H9 (cell line): ENCODE data around the gene FAM163B. TPM values are rescaled to one million over a fixed set of nuclear protein-coding genes. Genes with fewer than 3 reads are reported as not detected.

Experiments
- DNase-seq: peaks from one replicate; pipeline ENCODE4 v3.0.0-alpha.2; 2017
- H2AFZ ChIP-seq: one replicate; pipeline ENCODE4 v1.6.1; 2013; ENCODE audit warnings: mild to moderate bottlenecking, low read length, control low read depth, moderate library complexity
- H2AK5ac ChIP-seq: 2 replicates; pipeline ENCODE4 v1.6.1; 2013; ENCODE audit warnings: low read length, control low read depth, mixed read lengths; ENCODE audit not compliant: insufficient read length
- H2BK120ac ChIP-seq: one replicate; pipeline ENCODE4 v1.6.1; 2013; ENCODE audit warnings: low read depth, mild to moderate bottlenecking, low read length, control low read depth, inconsistent platforms; ENCODE audit not compliant: poor library complexity, severe bottlenecking
- H2BK12ac ChIP-seq: 2 replicates; pipeline ENCODE4 v1.6.1; 2013; ENCODE audit warnings: low read length, control low read depth, mixed read lengths, low read depth; ENCODE audit not compliant: insufficient read length
- H2BK15ac ChIP-seq: 2 replicates; pipeline ENCODE4 v1.6.1; 2013; ENCODE audit warnings: low read depth, low read length, control low read depth
- H2BK20ac ChIP-seq: one replicate; pipeline ENCODE4 v1.6.1; 2013; ENCODE audit warnings: low read depth, mild to moderate bottlenecking, low read length, control low read depth, inconsistent platforms; ENCODE audit not compliant: poor library complexity, severe bottlenecking
- H2BK5ac ChIP-seq: 2 replicates; pipeline ENCODE4 v1.6.1; 2013; ENCODE audit warnings: low read length, control low read depth, mixed read lengths; ENCODE audit not compliant: insufficient read length
- H3K14ac ChIP-seq: 2 replicates; pipeline ENCODE4 v1.6.1; 2013; ENCODE audit warnings: low read length, control low read depth; ENCODE audit not compliant: insufficient read depth
- H3K18ac ChIP-seq: 2 replicates; pipeline ENCODE4 v1.6.1; 2013; ENCODE audit warnings: low read depth, mild to moderate bottlenecking, mixed read lengths, low read length, control low read depth; ENCODE audit not compliant: insufficient read length
- H3K23ac ChIP-seq: 2 replicates; pipeline ENCODE4 v1.6.1; 2013; ENCODE audit warnings: low read length, control low read depth, mixed read lengths, low read depth; ENCODE audit not compliant: insufficient read length
- H3K23me2 ChIP-seq: 2 replicates; pipeline ENCODE4 v1.6.1; 2013; ENCODE audit warnings: low read depth, mild to moderate bottlenecking, mixed read lengths, low read length, control low read depth; ENCODE audit not compliant: insufficient read length, poor library complexity, severe bottlenecking
- H3K27ac ChIP-seq: 2 replicates; pipeline ENCODE4 v1.5.1; 2013; ENCODE audit warnings: low read length, control low read depth, mixed read lengths, low read depth; ENCODE audit not compliant: insufficient read length
- H3K27me3 ChIP-seq: 2 replicates; pipeline ENCODE4 v1.6.1; 2013; ENCODE audit warnings: low read length, control low read depth, inconsistent platforms; ENCODE audit not compliant: insufficient read depth
- H3K4ac ChIP-seq: 2 replicates; pipeline ENCODE4 v1.6.1; 2013; ENCODE audit warnings: low read depth, mild to moderate bottlenecking, control low read depth, inconsistent platforms, low read length, moderate library complexity
- H3K4me1 ChIP-seq: 2 replicates; pipeline ENCODE4 v1.6.1; 2013; ENCODE audit warnings: low read length, control low read depth, inconsistent platforms; ENCODE audit not compliant: insufficient read depth
- H3K4me2 ChIP-seq: 2 replicates; pipeline ENCODE4 v1.6.1; 2013; ENCODE audit warnings: low read length, control low read depth, mixed read lengths; ENCODE audit not compliant: insufficient read length, insufficient read depth
- H3K56ac ChIP-seq: 2 replicates; pipeline ENCODE4 v1.6.1; 2013; ENCODE audit warnings: low read depth, mild to moderate bottlenecking, mixed read lengths, low read length, control low read depth; ENCODE audit not compliant: insufficient read length
- H3K79me1 ChIP-seq: 2 replicates; pipeline ENCODE4 v1.6.1; 2013; ENCODE audit warnings: low read depth, mild to moderate bottlenecking, moderate library complexity, low read length, control low read depth, inconsistent platforms; ENCODE audit not compliant: insufficient read depth, poor library complexity, severe bottlenecking
- H3K79me2 ChIP-seq: 2 replicates; pipeline ENCODE4 v1.6.1; 2013; ENCODE audit warnings: low read length, control low read depth, inconsistent platforms; ENCODE audit not compliant: insufficient read depth
- H3K9ac ChIP-seq: 2 replicates; pipeline ENCODE4 v1.6.1; 2013; ENCODE audit warnings: low read length, control low read depth, mixed read lengths; ENCODE audit not compliant: insufficient read length; ENCODE audit errors: extremely low read depth
- H3K9me3 ChIP-seq: one replicate; pipeline ENCODE4 v1.6.1; 2013; ENCODE audit warnings: low read depth, low read length, inconsistent platforms; ENCODE audit not compliant: control insufficient read depth
- H3T11ph ChIP-seq: one replicate; pipeline ENCODE4 v1.6.1; 2013; ENCODE audit warnings: mild to moderate bottlenecking, low read length, control low read depth, inconsistent platforms
- H4K20me1 ChIP-seq: one replicate; pipeline ENCODE4 v1.6.1; 2013; ENCODE audit not compliant: control insufficient read depth, insufficient read length, insufficient read depth
- H4K5ac ChIP-seq: 2 replicates; pipeline ENCODE4 v1.6.1; 2013; ENCODE audit warnings: low read depth, mild to moderate bottlenecking, mixed read lengths, low read length, control low read depth; ENCODE audit not compliant: insufficient read length
- H4K8ac ChIP-seq: replicated peaks from 2 replicates; pipeline ENCODE4 v1.6.1; 2013; ENCODE audit warnings: low read length, control low read depth, mixed read lengths, low read depth; ENCODE audit not compliant: insufficient read length
- H4K91ac ChIP-seq: 2 replicates; pipeline ENCODE4 v1.6.1; 2013; ENCODE audit warnings: low read depth, mild to moderate bottlenecking, moderate library complexity, mixed read lengths, low read length, control low read depth; ENCODE audit not compliant: insufficient read length
- H3K27ac Mint-ChIP-seq, 3 experiments: 2 replicates in 2 of 3; 3 replicates in 1 of 3; pipeline ENCODE4 v1.8.0; 2020 to 2021; ENCODE audit warnings: mixed read lengths in 3 of 3, mild to moderate bottlenecking in 1 of 3, moderate library complexity in 1 of 3
- H3K27me3 Mint-ChIP-seq: 2 replicates; pipeline ENCODE4 v1.8.0; 2021; ENCODE audit warnings: low read depth, mild to moderate bottlenecking, moderate library complexity, mixed read lengths
- H3K36me3 Mint-ChIP-seq, 3 experiments: 2 replicates in 2 of 3; 3 replicates in 1 of 3; pipeline ENCODE4 v1.8.0; 2020 to 2021; ENCODE audit warnings: low read depth in 3 of 3, mixed read lengths in 3 of 3; ENCODE audit not compliant: insufficient read depth in 1 of 3
- H3K4me1 Mint-ChIP-seq, 2 experiments: 2 replicates each; pipeline ENCODE4 v1.8.0; 2020; ENCODE audit warnings: mixed read lengths in 2 of 2
- H3K4me3 Mint-ChIP-seq, 2 experiments: 2 replicates in 1 of 2; 3 replicates in 1 of 2; pipeline ENCODE4 v1.8.0; 2020 to 2021; ENCODE audit warnings: mild to moderate bottlenecking in 2 of 2, mixed read lengths in 2 of 2, moderate library complexity in 1 of 2
- H3K9me3 Mint-ChIP-seq, 2 experiments: 2 replicates in 1 of 2; 3 replicates in 1 of 2; pipeline ENCODE4 v1.8.0; 2020; ENCODE audit warnings: mild to moderate bottlenecking in 2 of 2, mixed read lengths in 2 of 2, moderate library complexity in 1 of 2
- WGBS: extraction: QIAGEN DNeasy Blood & Tissue Kit; methylation state at CpG from one replicate; pipeline ENCODE4 v1.1.7; 2013; ENCODE audit warnings: missing lambda C conversion rate, low lambda C conversion rate, mixed read lengths; ENCODE audit not compliant: insufficient read length; ENCODE audit errors: extremely low coverage; 5-methylcytosine and 5-hydroxymethylcytosine counted together
- total RNA-seq: library from RNA; stranded (reverse); gene quantifications from 2 replicates; pipeline ENCODE4 v1.2.1, GENCODE V29; 2021
- TF ChIP-seq, protein P1 (sequence below): fragments of 200-600 bp; sonication (generic); conservative IDR thresholded peaks from 3 replicates; pipeline ENCODE4 v1.8.0; 2021; ENCODE audit warnings: antibody characterized with exemption, mild to moderate bottlenecking

The FAM163B gene
- total RNA-seq, 1 experiment from 2014 or later, result 0.39 TPM

DNA sequence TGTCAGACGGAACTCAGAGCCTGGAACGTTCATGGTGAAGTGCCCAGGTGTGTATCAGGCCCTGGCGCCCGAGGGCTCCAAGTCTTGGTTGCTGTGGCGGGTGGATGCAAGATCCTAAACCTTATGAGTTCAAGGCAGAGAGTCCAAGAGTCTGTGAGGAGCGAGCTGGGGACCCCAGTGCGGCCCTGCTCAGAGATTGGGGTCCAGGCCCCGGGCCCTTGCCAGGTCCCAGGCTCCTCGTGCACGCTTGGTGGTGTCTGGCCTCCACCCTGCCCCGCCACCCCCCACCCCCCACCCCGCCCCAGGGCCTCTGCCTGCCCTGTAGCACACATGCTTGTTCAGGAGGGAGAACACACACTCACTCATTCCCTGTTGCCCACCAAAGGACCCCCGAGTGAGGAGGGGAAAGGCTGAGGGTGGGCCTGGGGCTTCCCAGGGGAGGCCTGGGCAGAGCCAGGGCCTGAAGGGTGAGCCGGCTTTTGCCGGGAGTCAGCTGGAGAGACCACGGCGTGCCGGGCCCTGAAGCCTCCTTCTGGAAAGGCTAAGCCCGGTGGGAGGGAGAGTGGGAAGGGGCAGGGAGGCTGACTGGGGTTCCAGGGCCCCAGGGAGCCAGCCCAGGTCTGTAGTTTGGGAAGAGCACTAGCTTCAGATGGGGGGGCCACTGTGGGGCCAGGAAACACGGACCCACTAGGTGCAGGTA, 37.1 kb downstream of the FAM163B start:
- H3K36me3 Mint-ChIP-seq, result no peaks in the 10 kb centered on the region; a peak in 1 of 7 replicates

More for the DNA sequence above, 37.1 kb downstream of the FAM163B start:
- no peak overlapping the region for H2AK5ac ChIP-seq
- H3K4me1 Mint-ChIP-seq, result peaks cover 10 to 21% of the 10 kb centered on the region in 2 experiments
- DNase-seq, result no peak
- no peak overlapping the region for H3K4me3 Mint-ChIP-seq
- no peak overlapping the region for H2BK12ac ChIP-seq
- no peak overlapping the region for H2BK15ac ChIP-seq
- no peak overlapping the region for H3K56ac ChIP-seq
- no peak overlapping the region for H3K14ac ChIP-seq
- H3K18ac ChIP-seq, result no peak overlapping the region
- H3K27me3 ChIP-seq, result no peaks in the 10 kb centered on the region
- H3K79me2 ChIP-seq, result no peaks in the 10 kb centered on the region
- no peak overlapping the region for H2BK5ac ChIP-seq
- no peak overlapping the region for H3K4me2 ChIP-seq
- no peak overlapping the region for H3K27ac Mint-ChIP-seq
- H3K4ac ChIP-seq, result no peak overlapping the region
- WGBS, result no CpG with 5 or more reads among the region's 20 CpGs
- no peaks in the 10 kb centered on the region for H3K9me3 ChIP-seq
- H4K91ac ChIP-seq, result no peak overlapping the region
- H4K5ac ChIP-seq, result no peak overlapping the region
- no peak overlapping the region for H3K27ac ChIP-seq
- no peaks in the 10 kb centered on the region for H3K23me2 ChIP-seq
- no peak overlapping the region for H3K23ac ChIP-seq
- no peak overlapping the region for H3K9ac ChIP-seq
- no peaks in the 10 kb centered on the region for H3K79me1 ChIP-seq
- H3K9me3 Mint-ChIP-seq, result no peaks in the 10 kb centered on the region
- no peak overlapping the region for H4K8ac ChIP-seq
- H2BK120ac ChIP-seq, result no peak overlapping the region
- H3T11ph ChIP-seq, result no peak overlapping the region
- H4K20me1 ChIP-seq, result no peaks in the 10 kb centered on the region
- TF ChIP-seq, protein P1, sequence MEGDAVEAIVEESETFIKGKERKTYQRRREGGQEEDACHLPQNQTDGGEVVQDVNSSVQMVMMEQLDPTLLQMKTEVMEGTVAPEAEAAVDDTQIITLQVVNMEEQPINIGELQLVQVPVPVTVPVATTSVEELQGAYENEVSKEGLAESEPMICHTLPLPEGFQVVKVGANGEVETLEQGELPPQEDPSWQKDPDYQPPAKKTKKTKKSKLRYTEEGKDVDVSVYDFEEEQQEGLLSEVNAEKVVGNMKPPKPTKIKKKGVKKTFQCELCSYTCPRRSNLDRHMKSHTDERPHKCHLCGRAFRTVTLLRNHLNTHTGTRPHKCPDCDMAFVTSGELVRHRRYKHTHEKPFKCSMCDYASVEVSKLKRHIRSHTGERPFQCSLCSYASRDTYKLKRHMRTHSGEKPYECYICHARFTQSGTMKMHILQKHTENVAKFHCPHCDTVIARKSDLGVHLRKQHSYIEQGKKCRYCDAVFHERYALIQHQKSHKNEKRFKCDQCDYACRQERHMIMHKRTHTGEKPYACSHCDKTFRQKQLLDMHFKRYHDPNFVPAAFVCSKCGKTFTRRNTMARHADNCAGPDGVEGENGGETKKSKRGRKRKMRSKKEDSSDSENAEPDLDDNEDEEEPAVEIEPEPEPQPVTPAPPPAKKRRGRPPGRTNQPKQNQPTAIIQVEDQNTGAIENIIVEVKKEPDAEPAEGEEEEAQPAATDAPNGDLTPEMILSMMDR, result no peak
- H2AFZ ChIP-seq, result no peak overlapping the region
- no peaks in the 10 kb centered on the region; the same call in 1 of the 2 replicates for H3K4me1 ChIP-seq
- peaks cover 3% of the 10 kb centered on the region; the same call in 1 of the 2 replicates for H3K27me3 Mint-ChIP-seq
- no peak overlapping the region for H2BK20ac ChIP-seq
